ENCODE measurements around the gene DMAP1. TPM values are rescaled to one million over a fixed set of nuclear protein-coding genes. Genes with fewer than 3 reads are reported as not detected.

Gene DMAP1, protein sequence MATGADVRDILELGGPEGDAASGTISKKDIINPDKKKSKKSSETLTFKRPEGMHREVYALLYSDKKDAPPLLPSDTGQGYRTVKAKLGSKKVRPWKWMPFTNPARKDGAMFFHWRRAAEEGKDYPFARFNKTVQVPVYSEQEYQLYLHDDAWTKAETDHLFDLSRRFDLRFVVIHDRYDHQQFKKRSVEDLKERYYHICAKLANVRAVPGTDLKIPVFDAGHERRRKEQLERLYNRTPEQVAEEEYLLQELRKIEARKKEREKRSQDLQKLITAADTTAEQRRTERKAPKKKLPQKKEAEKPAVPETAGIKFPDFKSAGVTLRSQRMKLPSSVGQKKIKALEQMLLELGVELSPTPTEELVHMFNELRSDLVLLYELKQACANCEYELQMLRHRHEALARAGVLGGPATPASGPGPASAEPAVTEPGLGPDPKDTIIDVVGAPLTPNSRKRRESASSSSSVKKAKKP
- polyA plus RNA-seq: 5.7 and 19.5 TPM in 2 replicates

DNA sequence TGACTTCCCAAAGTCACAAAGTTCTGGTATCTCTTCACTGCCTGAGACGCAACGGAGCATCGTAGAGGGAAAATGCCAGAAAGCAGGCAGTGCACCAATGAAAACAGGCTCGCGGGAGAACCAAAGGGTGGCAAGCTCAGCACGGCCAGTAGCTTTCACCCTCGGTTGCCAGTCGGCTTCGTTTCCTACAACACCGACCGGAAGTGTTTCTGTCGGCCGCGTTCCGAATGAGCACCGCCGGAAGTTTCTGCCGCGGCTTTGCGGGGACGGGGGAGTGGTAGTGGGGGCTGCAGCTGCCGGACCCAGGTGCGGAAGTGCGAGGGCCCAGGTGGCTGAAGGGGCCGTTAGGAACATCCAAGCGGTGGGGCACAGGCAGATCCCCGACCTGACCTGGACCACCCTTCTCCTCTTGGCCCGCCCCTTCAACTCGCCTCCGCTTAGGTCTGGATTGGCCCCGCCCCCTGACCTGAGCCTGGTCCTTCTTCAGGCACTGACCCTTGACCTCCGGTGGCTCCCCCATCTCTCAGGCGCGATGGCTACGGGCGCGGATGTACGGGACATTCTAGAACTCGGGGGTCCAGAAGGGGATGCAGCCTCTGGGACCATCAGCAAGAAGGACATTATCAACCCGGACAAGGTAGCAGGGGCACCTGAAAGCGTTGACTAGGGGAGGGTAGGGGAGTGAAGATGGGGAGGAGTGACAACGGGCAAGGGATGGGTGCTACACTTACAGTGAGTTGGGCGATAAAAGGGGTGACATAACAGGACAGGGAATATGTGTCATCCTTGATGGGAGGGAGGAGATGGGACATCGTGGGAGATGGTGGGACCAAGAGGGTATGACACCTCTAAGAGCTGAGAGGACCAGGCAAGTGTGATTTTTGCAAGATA, at the start of gene DMAP1:
DMAP1 (plus strand) TSS at position 250 of the 891 bp plus-strand sequence; CDS start at position 533, 283 bp downstream.

Other genes starting within 250 kb of the DMAP1 start
- gene DPH2, start 243.5 kb upstream of the DMAP1 start, polyA plus RNA-seq: 8.3 and 12.2 TPM in 2 replicates
- 558 and 648 TPM in 2 replicates for gene ATP6V0B, start 238.5 kb upstream of the DMAP1 start, polyA plus RNA-seq
- 0.17 and 0.46 TPM in 2 replicates for gene B4GALT2, start 234.3 kb upstream of the DMAP1 start, polyA plus RNA-seq
- 2.1 and 9.7 TPM in 2 replicates for gene CCDC24, start 221.9 kb upstream of the DMAP1 start, polyA plus RNA-seq
- 1.5 and 1.6 TPM in 2 replicates for gene SLC6A9, start 182.0 kb upstream of the DMAP1 start, polyA plus RNA-seq
- not detected in 2 replicates for gene KLF17, start 94.7 kb upstream of the DMAP1 start, polyA plus RNA-seq
- gene KLF18, start 71.8 kb upstream of the DMAP1 start, polyA plus RNA-seq: not detected in 2 replicates
- 89.5 and 104 TPM in 2 replicates for gene ERI3, start 141.8 kb downstream of the DMAP1 start, polyA plus RNA-seq
- gene RNF220, start 191.8 kb downstream of the DMAP1 start, polyA plus RNA-seq: 6.2 and 10.3 TPM in 2 replicates

All from Purkinje cell (primary cell).